ENCODE results near the gene SLC45A1.
A peak's percentile ranks its signal among the peaks of the same experiment; 100 is the strongest.
"Not testable (repeated sequence)": the region's sequence is repeated elsewhere in the genome, so short reads cannot be mapped to it uniquely, and the experiment has no call there.

The SLC45A1 gene

GRCh38 chr1:8317647-8318381, at the start of gene SLC45A1:
Gene SLC45A1, plus strand, starts transcription at chr1:8318114. Its CDS starts 6,216 bp downstream, at chr1:8324330.
- no peaks in the 10 kb centered on the region for H3K36me3 ChIP-seq

GRCh38 chr1:8273036-8273435, 44.9 kb upstream of the SLC45A1 start:
- no peak overlapping the region for H3K27ac ChIP-seq
- H3K27me3 ChIP-seq = no peaks in the 10 kb centered on the region
- no peak for TF ChIP-seq Cebpa-rat (IDR thresholded peaks at IDR 0.05)
- no peak overlapping the region for H3K4me3 ChIP-seq
- H3K9ac ChIP-seq = no peak overlapping the region
- no peaks in the 10 kb centered on the region for H3K36me3 ChIP-seq
- H3K9me3 ChIP-seq = no peaks in the 10 kb centered on the region
- no peaks in the 10 kb centered on the region for H3K4me1 ChIP-seq
- H4K20me1 ChIP-seq = no peaks in the 10 kb centered on the region
- no peak overlapping the region for H3K4me2 ChIP-seq

More at GRCh38 chr1:8317647-8318381, at the start of gene SLC45A1:
- Histone ChIP-seq H3K4me3 (peak within 1 kb of the TSS; percentile 79), H4K20me1 (no peaks in the 10 kb centered on the region), H3K27ac (0 out of 2 replicates have a peak within 1 kb of the TSS, but pooled peaks have one; percentile 30), H3K4me1 (peaks cover 33% of the 10 kb centered on the region), H3K4me2 (peak within 1 kb of the TSS; percentile 95), H3K27me3 (0 out of 2 replicates have a peak, but pooled peaks cover 9% of the 10 kb centered on the region), H3K9me3 (no peaks in the 10 kb centered on the region), H3K9ac (peak within 1 kb of the TSS; percentile 58)
- no peak for TF ChIP-seq Cebpa-rat (IDR thresholded peaks at IDR 0.05)

- Histone ChIP-seq H3K4me1 (no peaks in the 10 kb centered on the region), H3K4me3 (no peak overlapping the region), H3K9me3 (no peaks in the 10 kb centered on the region), H3K27ac (no peak overlapping the region), H3K4me2 (no peak overlapping the region), H3K27me3 (no peaks in the 10 kb centered on the region), H3K36me3 (no peaks in the 10 kb centered on the region), H3K9ac (no peak overlapping the region), H4K20me1 (no peaks in the 10 kb centered on the region)
- TF ChIP-seq Cebpa-rat (IDR thresholded peaks at IDR 0.05) = no peak
Observed at GRCh38 chr1:8274352-8274751, 43.6 kb upstream of the SLC45A1 start.

DNA sequence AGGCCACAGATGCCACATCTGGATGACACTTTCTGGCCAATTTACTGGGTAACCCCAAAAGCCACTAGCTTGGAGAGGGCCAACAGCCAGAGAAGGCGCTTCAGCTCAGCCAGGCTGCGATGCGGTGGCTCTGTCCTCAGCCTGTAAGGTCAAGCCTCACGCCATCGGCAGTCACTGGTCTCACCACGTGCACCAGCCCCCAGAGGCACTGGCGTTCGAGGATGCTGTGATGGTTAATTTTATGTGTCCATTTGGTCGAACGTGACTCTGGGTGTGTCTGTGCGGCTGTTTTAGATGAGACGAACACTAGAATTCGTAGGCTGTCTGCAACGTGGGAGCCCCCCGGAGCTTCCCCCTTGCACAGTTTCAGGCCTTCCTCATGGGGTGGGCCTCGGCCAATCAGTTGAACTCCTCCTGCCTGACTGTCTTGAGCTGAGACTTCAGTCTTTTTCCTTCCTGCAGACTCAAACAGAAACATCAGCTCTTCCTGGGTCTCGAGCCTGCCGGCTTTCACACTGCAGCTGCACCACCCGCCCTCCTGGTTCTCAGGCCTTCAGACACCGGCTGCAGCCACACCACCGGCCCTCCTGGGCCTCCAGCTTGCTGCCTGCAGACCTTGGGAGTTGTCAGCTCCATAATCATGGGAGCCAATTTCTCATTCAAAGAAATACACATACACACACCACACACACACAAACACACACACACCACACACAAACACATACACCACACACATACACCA, 41.6 kb upstream of the SLC45A1 start:
- Histone ChIP-seq H3K4me3 (no peak overlapping the region), H3K9ac (no peak overlapping the region), H3K4me2 (no peak overlapping the region), H3K9me3 (no peaks in the 10 kb centered on the region), H3K27ac (no peak overlapping the region), H4K20me1 (no peaks in the 10 kb centered on the region), H3K36me3 (no peaks in the 10 kb centered on the region), H3K27me3 (no peaks in the 10 kb centered on the region), H3K4me1 (no peaks in the 10 kb centered on the region)
- TF ChIP-seq Cebpa-rat (IDR thresholded peaks at IDR 0.05) = no peak

GRCh38 chr1:8276932-8277331, 41.0 kb upstream of the SLC45A1 start:
- Histone ChIP-seq H3K27ac (no peak overlapping the region), H3K4me3 (no peak overlapping the region), H3K36me3 (no peaks in the 10 kb centered on the region), H3K4me2 (no peak overlapping the region), H3K9me3 (no peaks in the 10 kb centered on the region), H3K9ac (no peak overlapping the region), H4K20me1 (no peaks in the 10 kb centered on the region), H3K27me3 (no peaks in the 10 kb centered on the region), H3K4me1 (no peaks in the 10 kb centered on the region)
- no peak for TF ChIP-seq Cebpa-rat (IDR thresholded peaks at IDR 0.05)

- not testable (repeated sequence) for H3K27ac ChIP-seq, H3K4me1 ChIP-seq, H3K27me3 ChIP-seq, H3K9ac ChIP-seq, H3K4me3 ChIP-seq, H3K4me2 ChIP-seq, H3K9me3 ChIP-seq, H4K20me1 ChIP-seq, H3K36me3 ChIP-seq
Observed at GRCh38 chr1:8278677-8279076, 39.2 kb upstream of the SLC45A1 start.

DNA sequence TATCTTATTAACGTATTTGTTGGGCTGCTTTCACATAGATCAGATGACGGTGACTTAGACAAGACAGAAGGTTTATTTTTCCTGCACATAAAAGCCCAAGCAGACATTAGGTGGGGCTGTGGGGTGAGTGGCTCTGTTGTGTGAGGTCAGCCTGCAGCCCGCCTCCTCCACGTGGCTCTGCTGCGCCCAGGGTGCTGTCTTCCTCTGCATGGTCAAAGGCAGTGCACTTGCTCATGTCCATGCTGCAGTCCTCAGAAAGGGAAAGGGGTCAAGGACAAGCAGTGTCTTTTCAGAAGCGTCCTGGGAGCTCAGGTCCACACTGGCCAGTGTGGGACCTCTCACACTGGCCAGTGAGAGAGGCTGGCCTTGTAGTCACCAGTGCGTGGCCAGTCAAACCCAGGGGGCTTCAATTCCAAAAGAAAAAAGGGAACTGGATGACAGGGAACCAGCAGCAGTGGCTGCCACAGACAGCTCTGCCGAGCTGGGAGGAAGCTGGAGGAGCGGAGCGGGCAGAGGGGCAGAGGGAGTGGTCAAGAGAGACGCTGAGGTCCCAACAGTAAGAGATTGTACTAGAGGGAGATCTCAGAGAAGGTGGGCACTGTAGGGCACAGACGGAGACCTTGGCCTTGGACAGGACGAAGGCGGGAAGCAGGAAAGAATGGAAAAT, 35.9 kb upstream of the SLC45A1 start:
- no peak overlapping the region for H3K4me3 ChIP-seq
- no peaks in the 10 kb centered on the region for H3K4me1 ChIP-seq
- no peak overlapping the region for H3K9ac ChIP-seq
- H3K4me2 ChIP-seq = no peak overlapping the region
- H3K36me3 ChIP-seq = no peaks in the 10 kb centered on the region
- no peaks in the 10 kb centered on the region for H4K20me1 ChIP-seq
- no peaks in the 10 kb centered on the region for H3K27me3 ChIP-seq
- no peak for TF ChIP-seq Cebpa-rat (IDR thresholded peaks at IDR 0.05)
- H3K9me3 ChIP-seq = no peaks in the 10 kb centered on the region
- H3K27ac ChIP-seq = no peak overlapping the region

- TF ChIP-seq Cebpa-rat (IDR thresholded peaks at IDR 0.05) = no peak
- Histone ChIP-seq H3K4me3 (no peak overlapping the region), H3K27ac (no peak overlapping the region)
Observed at GRCh38 chr1:8283058-8283884, 34.6 kb upstream of the SLC45A1 start.

GRCh38 chr1:8284127-8284526, 33.8 kb upstream of the SLC45A1 start:
- Histone ChIP-seq H3K27me3 (no peaks in the 10 kb centered on the region), H3K4me2 (no peak overlapping the region), H3K4me3 (no peak overlapping the region), H3K27ac (no peak overlapping the region), H3K9me3 (no peaks in the 10 kb centered on the region), H3K9ac (no peak overlapping the region), H3K36me3 (no peaks in the 10 kb centered on the region), H4K20me1 (no peaks in the 10 kb centered on the region), H3K4me1 (no peaks in the 10 kb centered on the region)
- no peak for TF ChIP-seq Cebpa-rat (IDR thresholded peaks at IDR 0.05)

More at GRCh38 chr1:8283058-8283884, 34.6 kb upstream of the SLC45A1 start:
- Histone ChIP-seq H4K20me1 (no peaks in the 10 kb centered on the region), H3K9me3 (no peaks in the 10 kb centered on the region), H3K4me1 (no peaks in the 10 kb centered on the region), H3K4me2 (no peak overlapping the region), H3K36me3 (no peaks in the 10 kb centered on the region), H3K9ac (no peak overlapping the region), H3K27me3 (no peaks in the 10 kb centered on the region)

All from BLaER1 (cell line).